Measurements from ENCODE around the gene TRIM71. TPM values are rescaled to one million over a fixed set of nuclear protein-coding genes. Genes with fewer than 3 reads are reported as not detected.

The TRIM71 gene
- total and polyA plus RNA-seq, 2 of the 13 experiments (the other 11 are each of a cell fraction or from before 2014, with no cell fraction given), result 21.7 to 76.9 TPM

DNA sequence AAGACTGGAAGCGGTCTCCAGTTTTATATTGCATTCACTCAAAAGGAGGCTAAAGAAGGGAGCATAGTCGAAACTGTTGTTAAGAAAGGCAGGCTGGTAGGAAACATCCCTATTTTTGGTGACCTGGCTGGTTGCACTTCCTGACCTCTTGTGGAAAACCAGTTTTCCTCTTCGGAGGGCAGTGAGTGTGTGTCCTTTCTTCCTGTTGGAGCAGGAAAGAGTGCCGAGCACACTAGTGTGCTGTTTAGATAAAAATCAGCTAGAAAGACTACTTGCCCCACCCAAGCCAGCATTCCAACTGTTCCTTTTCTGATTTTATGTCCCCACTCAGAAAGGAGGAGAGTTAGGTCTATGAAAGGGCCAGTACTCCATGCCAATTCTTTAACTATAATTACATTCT is 68.5 kb downstream of the TRIM71 start:
- no peak for ATAC-seq

DNA sequence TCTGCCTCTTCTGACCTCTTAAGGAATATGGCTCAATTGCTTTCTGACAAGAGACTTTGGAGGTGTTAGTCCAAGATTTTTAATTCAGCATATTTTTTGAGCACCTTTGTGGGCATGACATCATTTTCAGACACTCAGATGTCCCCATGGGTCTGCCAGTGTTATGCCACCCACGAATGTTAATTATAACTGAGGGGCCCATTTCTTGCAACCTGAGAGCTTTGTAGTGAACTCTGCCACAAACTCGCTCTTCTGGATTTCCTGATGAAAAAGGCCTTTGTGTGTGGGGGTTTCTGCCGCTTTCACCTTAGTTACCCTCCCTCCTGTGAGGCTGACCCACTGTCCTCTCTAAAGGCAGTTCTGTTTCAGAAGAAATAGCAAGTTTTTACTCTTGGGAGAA is 69.1 kb downstream of the TRIM71 start:
- Histone ChIP-seq H3K9ac (ENCODE audit: insufficient read depth, low read depth, low read length) (no peak overlapping the region), H3K9me3 (ENCODE audit: low read length) (no peaks in the 10 kb centered on the region), H3K27ac (ENCODE audit: extremely low read length, insufficient read depth, low read length) (no peak overlapping the region), H3K4me3 (replicated peaks in 1 of 3; ENCODE audit: insufficient read depth in 1 of 3, low read depth in 2 of 3, low read length in 3 of 3) (no peak overlapping the region), H3K4me1 (ENCODE audit: insufficient read depth, low read length) (peaks cover 49% of the 10 kb centered on the region), H3K4me2 (ENCODE audit: low read depth, low read length) (no peak overlapping the region), H4K20me1 (ENCODE audit: insufficient read depth, low read length) (peaks cover 61% of the 10 kb centered on the region), H3K79me2 (ENCODE audit: insufficient read depth, low read length) (peaks cover 97% of the 10 kb centered on the region), H3K36me3 (replicated peaks in 1 of 2; ENCODE audit: control insufficient read depth in 1 of 2, insufficient read depth in 2 of 2, low read length in 2 of 2) (peaks cover 64 to 94% of the 10 kb centered on the region in 2 experiments), H3K27me3 (ENCODE audit: control insufficient read depth in 1 of 2, insufficient read depth in 2 of 2, low read length in 2 of 2) (no peaks in the 10 kb centered on the region), H2AFZ (ENCODE audit: low read length) (no peak overlapping the region)
- DNase-seq (ENCODE audit: low spot score), result no peak
- intact Hi-C loops (cut with micrococcal nuclease; ENCODE audit: unreplicated experiment), result loop anchor here (5.0 kb wide), 1 partner anchor 45 kb away; no protein-coding TSS in a partner anchor
- in situ Hi-C loops (cut with HindIII; ENCODE audit: extremely low pct_ligation_motif_present, low pct_unique_long_range_greater_than_20kb), result loop anchor here (10.0 kb wide), 1 partner anchor 62 kb away; no protein-coding TSS in a partner anchor
- CTCF ChIA-PET (ENCODE audit: low intra/inter-chr PET ratio, low total read pairs), result no interaction called here
- POLR2A ChIA-PET, result no interaction called here
- FAIRE-seq, result no peak
- BruUV-seq (replicated peaks), result no TSS peak
- TF ChIP-seq ZNF530 (CRISPR knock-in tag; IDR thresholded peaks at IDR 0.05; ENCODE audit: low read depth), result no peak
- no peak for TF ChIP-seq NONO (IDR thresholded peaks at IDR 0.05)
- TF ChIP-seq NONO (CRISPR knock-in tag; conservative IDR thresholded peaks at IDR 0.05), result no peak
- no peak for TF ChIP-seq CAMTA2 (CRISPR knock-in tag; IDR thresholded peaks at IDR 0.05; ENCODE audit: borderline replicate concordance)
- ATAC-seq, result no peak
- 86% methylated on average over 3 of the region's 3 CpGs for WGBS (ENCODE audit: low lambda C conversion rate)

More for the DNA sequence above, 68.5 kb downstream of the TRIM71 start:
- H3K9me3 ChIP-seq (ENCODE audit: low read length), result no peaks in the 10 kb centered on the region
- no peak overlapping the region for H3K4me2 ChIP-seq (ENCODE audit: low read depth, low read length)
- 91% methylated on average over 4 of the region's 4 CpGs for WGBS (ENCODE audit: low lambda C conversion rate)
- no peaks in the 10 kb centered on the region for H3K27me3 ChIP-seq (ENCODE audit: control insufficient read depth in 1 of 2, insufficient read depth in 2 of 2, low read length in 2 of 2)
- ChIA-PET POLR2A (no interaction called here), CTCF (ENCODE audit: low intra/inter-chr PET ratio, low total read pairs) (no interaction called here)
- no peak overlapping the region for H2AFZ ChIP-seq (ENCODE audit: low read length)
- no peak for DNase-seq (ENCODE audit: low spot score)
- FAIRE-seq, result no peak
- TF ChIP-seq ZNF124 (CRISPR knock-in tag; IDR thresholded peaks at IDR 0.05) (no peak), RBM22 (optimal IDR thresholded peaks at IDR 0.05; ENCODE audit: low read length) (peak; percentile 10)
- H4K20me1 ChIP-seq (ENCODE audit: insufficient read depth, low read length), result peaks cover 63% of the 10 kb centered on the region
- H3K4me3 ChIP-seq (replicated peaks in 1 of 3; ENCODE audit: insufficient read depth in 1 of 3, low read depth in 2 of 3, low read length in 3 of 3), result no peak overlapping the region
- H3K36me3 ChIP-seq (replicated peaks in 1 of 2; ENCODE audit: control insufficient read depth in 1 of 2, insufficient read depth in 2 of 2, low read length in 2 of 2), result peaks cover 61 to 94% of the 10 kb centered on the region in 2 experiments
- intact Hi-C loops (cut with micrococcal nuclease; ENCODE audit: unreplicated experiment), result loop anchor here (5.0 kb wide), 1 partner anchor 44 kb away; no protein-coding TSS in a partner anchor
- peaks cover 97% of the 10 kb centered on the region for H3K79me2 ChIP-seq (ENCODE audit: insufficient read depth, low read length)
- no peak overlapping the region for H3K9ac ChIP-seq (ENCODE audit: insufficient read depth, low read depth, low read length)
- H3K4me1 ChIP-seq (ENCODE audit: insufficient read depth, low read length), result peaks cover 55% of the 10 kb centered on the region
- H3K27ac ChIP-seq (ENCODE audit: extremely low read length, insufficient read depth, low read length), result no peak overlapping the region
- in situ Hi-C loops (cut with HindIII; ENCODE audit: extremely low pct_ligation_motif_present, low pct_unique_long_range_greater_than_20kb), result loop anchor here (10.0 kb wide), 1 partner anchor 61 kb away; no protein-coding TSS in a partner anchor
- BruUV-seq (replicated peaks), result no TSS peak

Data from HepG2 (cell line).